GM18858 (cell line): ENCODE data around the gene CREBL2.
"Not testable (repeated sequence)": the region's sequence is repeated elsewhere in the genome, so short reads cannot be mapped to it uniquely, and the experiment has no call there.

ENCODE experiments used
- ATAC-seq: cut with Tn5 transposase; IDR thresholded peaks from one replicate; pipeline ENCODE4 v1.9.1; 2021; ENCODE audit not compliant: unreplicated experiment

Gene CREBL2

DNA sequence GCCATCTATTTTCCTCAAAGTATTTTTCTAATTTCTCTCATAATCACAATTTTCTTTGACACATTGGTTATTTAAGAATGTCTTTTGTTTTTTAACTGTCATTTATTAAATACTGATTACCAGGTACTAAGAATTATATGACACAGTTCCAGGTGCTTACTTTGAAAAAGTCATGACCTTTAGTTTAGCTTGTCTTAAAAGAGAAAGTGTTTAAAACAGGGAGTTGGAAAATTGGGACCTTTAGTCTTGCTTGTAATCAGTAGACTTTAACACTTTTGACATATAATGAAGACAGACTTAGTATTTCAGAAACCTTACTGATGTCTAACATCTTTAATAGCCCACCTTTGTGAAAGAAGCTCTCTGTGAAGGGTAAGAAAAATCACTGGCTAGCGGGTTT, 19.2 kb downstream of the CREBL2 start:
- no peak for ATAC-seq

DNA sequence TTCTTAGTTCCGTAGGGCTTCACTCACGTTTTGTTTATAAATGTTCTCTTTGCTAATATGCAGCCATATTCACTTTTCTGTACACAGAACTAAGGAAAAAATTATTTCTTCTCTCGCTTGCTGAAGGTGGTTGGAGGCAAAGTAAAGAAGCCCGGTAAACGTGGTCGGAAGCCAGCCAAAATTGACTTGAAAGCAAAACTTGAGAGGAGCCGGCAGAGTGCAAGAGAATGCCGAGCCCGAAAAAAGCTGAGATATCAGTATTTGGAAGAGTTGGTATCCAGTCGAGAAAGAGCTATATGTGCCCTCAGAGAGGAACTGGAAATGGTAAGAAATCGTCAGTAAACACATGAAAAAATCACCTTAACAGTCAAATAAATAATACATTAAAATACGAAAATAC, 24.0 kb downstream of the CREBL2 start:
- ATAC-seq = no peak

DNA sequence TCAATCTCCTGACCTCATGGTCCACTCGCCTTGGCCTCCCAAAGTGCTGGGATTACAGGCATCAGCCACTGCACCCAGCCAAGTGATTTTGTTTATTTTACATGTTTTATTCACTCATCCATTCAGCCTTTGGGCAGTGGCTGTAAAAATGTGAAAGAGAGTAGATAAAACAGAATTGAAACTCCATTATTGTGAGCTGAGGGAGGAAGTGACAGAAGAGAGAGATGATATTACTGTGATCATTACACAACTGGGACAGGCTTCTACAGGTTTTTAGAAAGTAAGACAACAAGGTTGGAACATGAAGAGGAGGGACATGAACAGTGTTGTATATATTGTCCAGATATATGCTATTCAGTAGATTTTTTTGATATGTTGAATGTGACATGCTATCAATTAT, 25.0 kb downstream of the CREBL2 start:
- ATAC-seq = peak; percentile 72

DNA sequence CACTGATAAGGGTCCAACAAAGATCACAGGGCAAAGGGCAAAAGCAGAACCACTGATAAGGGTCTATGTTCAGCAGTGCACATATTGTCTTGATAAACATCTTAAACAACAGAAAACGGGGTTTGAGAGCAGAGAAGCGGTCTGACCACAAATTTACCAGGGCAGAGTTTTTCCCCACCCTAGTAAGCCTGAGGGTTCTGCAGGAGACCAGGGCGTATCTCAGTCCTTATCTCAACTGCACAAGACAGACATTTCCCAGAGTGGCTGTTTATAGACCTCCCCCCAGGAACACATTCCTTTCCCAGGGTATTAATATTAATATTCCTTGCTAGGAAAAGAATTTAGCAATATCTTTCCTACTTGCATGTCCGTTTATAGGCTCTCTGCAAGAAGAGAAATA, 28.3 kb downstream of the CREBL2 start:
- ATAC-seq = not testable (repeated sequence)

DNA sequence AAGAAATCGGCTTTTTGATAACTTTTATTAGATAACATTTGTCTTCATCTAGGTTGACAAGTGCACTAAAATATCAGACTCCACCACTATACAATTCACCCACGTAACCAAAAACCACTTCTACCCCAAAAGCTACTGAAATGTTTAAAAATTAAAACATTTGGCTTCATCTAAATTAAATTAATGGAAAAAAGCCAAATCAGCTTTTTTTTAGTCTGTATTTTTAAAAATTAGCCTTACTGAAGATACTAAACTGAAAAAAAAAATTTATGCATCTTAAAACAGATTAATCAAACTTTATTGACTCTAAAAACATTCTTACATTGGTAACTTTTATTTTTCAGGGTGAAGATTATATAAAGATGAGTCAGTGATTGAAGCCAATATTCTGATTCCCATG, 30.0 kb downstream of the CREBL2 start:
- no peak for ATAC-seq

DNA sequence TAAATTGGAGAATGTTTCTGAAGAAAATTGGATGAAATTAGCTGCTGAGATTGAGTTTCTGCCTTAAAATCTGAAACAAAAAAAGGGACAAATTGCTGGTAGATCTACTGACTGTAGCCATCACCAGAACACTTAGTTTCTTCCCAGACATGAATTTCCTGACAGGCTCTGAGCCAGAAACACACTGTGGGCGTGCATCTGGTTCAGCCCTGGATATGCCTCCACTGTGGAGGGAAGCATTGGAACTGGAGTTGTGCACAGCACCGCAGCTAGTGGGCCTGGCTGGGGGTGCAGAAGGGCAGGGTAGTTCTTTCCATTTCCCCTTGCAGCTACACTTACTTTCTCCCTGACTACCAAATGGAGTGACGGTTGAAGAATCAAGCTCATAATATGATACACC, 31.2 kb downstream of the CREBL2 start:
- ATAC-seq = no peak

DNA sequence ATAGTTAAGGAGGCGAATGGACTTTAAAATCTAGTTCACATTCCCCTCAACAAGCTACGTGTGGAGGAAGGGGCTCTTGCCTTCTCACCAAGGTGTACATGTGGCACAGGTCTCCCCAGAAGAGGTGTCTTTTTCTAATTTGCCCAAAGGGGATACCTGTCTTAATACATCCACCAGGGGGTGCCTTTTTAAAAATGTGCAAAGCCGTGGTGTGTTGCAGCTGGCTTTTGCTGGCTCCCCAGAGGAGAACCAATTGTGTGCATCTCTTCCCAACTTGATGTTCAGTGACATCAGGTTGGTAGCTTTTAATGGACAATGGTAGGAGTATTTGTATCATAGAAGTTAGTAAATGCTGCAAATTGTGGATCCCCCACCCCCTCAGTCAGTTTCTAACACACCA, 33.8 kb downstream of the CREBL2 start:
- ATAC-seq = peak; percentile 17

DNA sequence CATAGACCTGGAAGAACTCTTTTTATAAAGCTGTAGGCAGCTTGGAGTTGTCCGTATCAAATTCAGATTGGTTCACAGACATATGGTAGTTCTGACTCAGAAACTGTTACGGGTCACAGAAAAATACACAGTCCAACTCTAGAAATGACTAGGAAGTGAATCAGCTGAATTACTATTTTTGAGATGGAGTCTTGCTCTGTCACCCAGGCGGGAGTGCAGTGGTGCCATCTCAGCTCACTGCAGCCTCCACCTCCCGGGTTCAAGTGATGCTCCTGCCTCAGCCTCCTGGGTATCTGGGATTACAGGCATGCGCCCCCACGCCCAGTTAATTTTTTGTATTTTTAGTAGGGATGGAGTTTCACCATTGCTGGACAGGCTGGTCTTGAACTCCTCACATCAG, 34.3 kb downstream of the CREBL2 start:
- peak; percentile 84 for ATAC-seq

DNA sequence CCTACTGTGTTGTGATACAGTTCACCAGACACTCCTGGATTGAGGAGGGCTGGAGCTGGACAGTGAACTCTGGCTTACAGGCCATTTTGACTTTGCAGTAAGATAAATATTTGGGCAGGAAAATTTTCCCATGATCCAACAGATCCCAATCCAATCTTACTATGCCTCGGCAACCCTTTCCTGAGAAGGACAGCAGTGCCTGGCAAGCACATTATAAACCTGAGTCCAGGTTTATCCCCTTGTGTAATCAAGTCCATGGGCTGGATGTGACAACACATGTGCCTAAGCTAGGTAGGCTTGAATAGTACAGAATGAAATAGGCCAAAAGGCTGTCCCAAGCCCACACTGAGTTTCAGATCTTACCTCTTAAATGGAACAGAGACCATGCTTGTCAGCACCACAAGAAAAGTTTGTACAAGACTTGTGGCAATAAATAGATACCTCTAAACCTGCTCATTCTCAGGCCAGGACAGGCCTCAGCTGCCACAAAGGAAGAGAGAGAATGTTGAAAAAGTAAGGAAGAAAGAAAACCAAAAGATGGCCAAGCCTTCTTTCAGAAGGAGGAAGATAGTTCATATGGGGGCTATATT, 34.9 kb downstream of the CREBL2 start:
- no peak for ATAC-seq

DNA sequence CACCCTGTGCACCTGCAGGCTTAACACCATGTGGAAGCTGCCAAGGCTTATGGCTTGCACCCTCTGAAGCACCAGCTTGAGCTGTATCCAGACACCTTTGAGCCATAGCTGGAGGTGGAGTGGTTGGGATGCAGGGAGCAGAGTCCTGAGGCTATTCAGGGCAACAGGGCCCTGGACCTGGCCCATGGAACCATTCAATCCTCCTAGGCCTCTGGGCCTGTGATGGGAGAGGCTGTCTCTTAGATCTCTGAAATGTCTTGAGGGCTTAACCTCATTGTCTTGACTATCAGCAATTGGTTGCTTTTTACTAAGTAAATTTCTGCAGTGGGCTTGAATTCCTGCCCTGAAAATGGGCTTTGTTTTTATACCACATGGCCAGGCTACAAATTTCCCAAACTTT, 36.6 kb downstream of the CREBL2 start:
- no peak for ATAC-seq

DNA sequence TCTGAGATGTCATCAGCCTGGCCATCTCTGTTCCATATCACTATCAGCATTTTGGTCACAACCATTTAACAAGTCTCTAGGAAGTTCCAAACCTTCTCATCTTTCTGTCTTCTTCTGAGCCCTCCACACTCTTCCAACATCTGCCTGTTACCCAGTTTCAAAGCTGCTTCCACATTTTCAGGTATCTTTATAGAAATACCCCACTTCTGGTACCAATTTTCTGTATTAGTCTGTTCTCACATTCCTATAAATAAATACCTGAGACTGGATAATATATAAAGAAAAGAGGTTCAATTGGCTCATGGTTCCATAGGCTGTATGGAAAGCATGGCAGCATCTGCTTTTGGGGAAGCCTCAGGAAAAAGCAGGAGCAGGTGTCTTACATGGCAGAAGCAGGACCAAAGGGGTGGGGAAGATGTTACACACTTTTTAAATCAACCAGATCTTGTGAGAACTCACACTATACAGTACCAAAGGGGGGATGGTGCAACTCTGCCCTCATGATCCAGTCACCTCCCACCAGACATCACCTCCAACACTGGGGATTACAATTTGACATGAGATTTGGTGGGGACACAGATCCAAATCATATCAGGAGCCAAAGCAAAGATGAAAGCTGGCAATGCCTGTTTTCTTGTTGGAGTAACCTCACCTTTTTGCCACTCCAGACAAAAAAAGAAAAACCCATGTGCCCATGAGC, 37.4 kb downstream of the CREBL2 start:
- no peak for ATAC-seq

DNA sequence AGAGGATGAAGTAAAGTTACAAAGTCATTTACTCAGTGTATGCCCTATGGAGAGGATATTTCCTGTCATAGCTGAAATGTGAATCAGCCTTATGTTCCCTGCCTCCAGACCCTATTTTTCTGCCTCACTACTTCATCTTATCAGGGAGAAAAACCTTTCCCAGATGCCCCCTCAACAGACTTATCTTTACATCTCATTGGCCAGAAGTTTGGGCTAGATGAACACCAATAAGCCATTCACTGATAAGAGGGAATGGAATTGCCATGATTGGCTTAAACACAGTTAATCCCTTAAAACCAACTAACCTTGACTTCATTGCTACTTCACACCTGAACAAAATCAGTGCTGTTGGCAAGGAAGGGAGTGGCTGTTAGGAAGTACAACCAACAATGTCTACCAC, 40.1 kb downstream of the CREBL2 start:
- ATAC-seq = no peak

DNA sequence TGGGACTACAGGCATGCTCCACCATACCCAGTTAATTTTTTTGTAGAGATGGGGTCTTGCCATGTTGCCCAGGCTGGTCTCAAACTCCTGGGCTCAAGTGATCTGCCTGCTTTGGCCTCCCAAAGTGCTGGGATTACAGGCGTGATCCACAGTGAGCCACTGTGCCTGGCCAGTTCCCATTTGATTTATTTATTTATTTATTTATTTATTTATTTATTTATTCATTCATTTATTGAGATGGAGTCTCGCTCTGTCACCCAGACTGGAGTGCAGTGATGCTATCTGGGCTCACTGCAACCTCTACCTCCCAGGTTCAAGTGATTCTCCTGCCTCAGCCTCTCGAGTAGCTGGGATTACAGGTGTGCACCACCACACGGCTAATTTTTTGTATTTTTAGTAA, 41.0 kb downstream of the CREBL2 start:
- ATAC-seq = not testable (repeated sequence)

DNA sequence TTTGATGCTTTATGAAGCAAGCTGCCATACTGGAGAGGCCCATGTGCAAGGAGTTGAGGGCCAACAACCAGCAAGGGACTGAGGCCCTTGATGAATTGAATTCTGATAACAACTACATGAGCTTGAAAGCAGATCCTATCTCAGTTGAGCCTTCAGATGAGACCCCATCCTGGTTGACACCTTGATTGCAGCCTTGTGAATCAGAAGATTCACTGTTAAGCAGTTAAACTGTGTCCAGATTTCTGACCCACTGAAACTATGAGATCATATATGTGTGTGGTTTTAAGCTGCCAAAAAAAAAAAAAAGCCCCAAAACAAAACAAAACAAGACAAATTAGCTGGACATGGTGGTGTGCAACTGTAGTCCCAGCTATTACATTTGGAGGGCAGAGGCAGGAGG, 42.2 kb downstream of the CREBL2 start:
- no peak for ATAC-seq

DNA sequence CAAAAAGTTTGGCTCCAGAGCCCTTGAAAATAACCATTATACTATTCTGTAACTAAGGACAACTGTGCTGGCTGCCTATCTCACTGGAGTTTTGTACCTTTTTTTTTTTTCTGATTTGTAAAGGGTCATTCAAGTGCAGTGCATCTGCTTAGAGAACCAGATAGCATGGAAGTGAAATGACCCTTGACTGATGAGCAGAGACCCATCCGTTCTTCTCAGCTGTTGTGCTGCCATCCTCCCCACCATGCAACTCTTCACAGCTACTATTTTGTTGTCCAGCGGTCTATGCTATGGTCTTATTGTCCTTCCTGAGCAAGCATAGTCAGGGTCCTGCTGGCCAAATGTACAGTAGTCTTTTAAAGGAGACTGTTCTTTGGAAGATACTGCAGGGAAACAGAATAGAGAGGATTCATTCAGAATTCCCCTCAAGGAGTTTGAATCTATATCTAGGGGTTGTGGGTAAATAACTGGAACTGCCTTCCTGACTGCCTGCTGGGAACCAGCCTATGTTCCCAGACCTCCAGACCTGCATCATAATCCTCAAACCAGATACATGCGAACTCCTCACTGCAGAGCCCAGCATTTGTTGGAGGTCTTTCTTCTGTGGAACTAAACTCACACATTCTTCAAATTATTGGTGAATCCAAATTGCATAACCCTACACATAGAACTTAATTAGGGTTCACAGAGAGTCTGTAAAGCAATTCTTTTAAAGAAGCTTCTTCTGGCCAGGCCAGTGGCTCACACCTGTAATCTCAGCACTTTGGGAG, 43.2 kb downstream of the CREBL2 start:
- no peak for ATAC-seq

DNA sequence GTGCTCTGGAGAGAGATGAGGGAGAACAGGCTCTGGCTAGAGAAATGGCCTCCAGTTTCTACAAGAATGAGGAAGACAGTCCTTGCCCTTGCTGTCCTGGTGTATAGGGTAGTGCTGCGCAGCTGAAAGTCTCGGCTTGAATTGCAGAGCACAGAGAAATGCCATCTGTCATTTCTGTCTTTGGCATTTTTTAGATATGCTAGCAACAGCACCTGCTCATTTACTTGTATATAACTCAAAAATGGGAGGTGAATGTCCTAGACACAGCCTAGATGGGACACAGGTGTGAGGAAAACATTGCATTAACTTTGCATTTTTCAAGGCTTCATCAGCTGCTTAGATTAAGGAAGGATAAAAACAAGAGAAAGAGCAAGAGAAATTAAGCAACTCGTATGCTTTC, 48.5 kb downstream of the CREBL2 start:
- no peak for ATAC-seq

DNA sequence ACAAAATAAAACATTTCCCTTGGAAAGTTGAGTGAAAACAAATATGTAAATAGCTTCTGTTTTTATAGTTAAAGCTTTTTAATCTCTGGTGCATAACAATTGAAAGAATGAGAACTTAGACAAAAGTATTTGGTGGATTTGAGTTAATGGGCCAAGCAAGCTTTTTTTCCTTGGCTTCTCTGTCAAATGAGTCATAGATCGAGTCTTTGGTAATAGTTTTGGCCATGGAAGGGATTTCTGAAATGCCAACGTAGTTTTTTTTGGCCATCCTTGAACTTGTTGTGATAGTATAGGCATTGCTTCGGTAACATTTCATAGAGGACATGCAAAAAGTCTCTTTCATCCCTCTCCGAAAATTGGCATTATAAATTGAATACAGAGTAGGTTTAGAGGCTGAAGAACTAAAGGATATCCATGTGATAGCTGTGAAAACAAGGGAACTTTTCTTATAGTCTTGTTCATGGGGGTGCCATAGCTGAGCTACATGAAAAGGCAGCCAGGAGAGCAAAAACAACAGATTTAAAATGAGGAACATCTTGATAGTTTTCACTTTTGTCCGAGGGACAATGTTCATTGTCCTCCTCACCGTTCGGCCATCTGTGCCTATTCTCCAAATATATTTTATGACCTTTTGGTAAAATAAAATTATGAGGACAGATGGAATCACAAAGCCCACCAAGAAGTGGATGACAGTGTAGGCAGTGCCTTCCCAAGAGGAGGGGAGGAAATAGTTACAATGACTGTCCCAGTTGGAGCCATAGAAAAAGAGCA, 49.6 kb downstream of the CREBL2 start:
- ATAC-seq = no peak

DNA sequence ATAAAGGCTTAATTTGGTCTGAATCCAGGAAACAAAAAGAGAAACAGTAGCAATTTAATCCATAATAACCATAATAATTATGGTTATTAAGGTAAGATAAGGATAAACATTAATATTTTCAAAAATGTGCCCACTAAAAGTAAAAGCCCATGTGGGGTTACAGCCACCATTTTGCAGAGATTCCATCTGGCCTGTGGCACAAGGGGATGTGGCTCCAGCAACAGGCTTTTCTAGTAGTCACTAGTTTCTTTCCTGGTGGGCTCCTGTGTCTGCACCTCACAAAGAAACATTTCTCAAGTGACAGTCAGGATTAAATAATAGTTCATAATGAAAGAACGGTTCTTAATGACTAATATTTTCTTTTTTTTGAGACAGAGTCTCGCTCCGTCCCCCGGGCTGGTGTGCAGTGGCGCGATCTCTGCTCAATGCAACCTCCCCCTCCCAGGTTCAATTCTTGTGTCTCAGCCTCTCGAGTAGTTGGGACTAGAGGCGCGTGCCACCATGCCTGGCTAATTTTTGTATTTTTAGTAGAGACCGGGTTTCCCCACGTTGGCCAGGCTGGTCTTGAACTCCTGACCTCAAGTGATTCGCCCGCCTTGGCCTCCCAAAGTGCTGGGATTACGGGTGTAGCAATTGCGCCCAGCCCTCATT, 52.1 kb downstream of the CREBL2 start:
- no peak for ATAC-seq

DNA sequence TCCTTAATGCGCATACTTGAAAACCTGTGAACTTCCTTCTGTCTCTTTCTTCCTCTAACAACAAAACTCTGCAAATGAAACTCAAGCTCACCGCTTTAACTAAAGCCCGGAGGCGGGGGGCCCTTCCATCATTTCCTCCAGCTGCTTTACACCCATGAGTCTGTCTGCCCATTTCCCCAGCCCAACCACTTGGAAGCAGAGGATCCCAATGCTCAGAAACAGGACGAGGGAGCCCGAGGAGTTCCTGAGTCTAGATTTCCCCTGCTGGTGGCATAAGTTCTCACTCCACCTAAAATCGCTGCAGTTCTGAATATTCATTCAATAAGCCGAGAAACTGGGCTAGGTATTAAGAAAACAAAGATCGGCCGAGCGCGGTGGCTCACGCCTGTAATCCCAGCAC, 53.5 kb downstream of the CREBL2 start:
- ATAC-seq = no peak

DNA sequence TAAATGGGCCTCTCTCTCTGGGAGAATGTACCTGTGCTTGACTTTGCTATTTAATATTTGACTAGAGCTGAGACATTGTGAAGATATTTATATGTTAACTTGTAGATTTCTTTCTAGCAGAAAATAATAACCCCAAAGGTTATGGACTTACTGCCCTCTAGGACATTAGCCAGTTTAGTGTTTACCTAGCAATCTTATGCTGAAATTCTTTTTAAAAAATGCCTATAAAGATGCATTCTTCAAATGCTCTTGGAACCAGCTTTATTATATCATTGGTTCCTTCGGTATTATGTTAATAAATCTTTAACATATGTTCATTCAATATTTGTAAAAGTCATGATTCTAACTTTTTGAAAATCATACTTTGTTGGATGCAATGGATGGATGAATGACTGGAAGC, 56.3 kb downstream of the CREBL2 start:
- ATAC-seq = no peak

DNA sequence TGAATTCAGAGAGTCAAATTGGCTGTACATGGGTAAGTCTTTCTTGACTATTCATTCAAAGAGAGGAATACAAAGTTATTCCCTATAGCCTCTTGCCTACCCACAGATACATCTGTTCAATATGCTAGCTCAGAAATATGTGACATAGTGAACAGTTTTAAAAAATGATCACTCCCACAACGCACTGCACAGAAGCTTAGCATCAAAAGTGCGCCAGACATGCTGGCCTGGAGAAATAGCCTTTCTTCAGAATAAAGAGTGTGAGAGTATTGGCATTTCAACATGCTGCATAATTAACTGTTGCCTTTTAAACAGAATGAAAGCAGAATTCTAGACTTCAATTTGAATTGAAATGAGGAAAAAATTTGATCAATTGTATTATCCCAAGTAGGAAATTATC, 57.3 kb downstream of the CREBL2 start:
- no peak for ATAC-seq
